HG03103 (cell line): ENCODE results near the gene SHQ1.
A peak's percentile ranks its signal among the peaks of the same experiment; 100 is the strongest.
"Not testable (repeated sequence)": the region's sequence is repeated elsewhere in the genome, so short reads cannot be mapped to it uniquely, and the experiment has no call there.

Experiments
- ATAC-seq: cut with Tn5 transposase; IDR thresholded peaks from one replicate; pipeline ENCODE4 v1.9.1; 2021; ENCODE audit warnings: low read depth; ENCODE audit not compliant: unreplicated experiment

The SHQ1 gene

GRCh38 chr3:72803573-72803972 is 44.7 kb downstream of the SHQ1 start:
- ATAC-seq: no peak

- ATAC-seq: no peak
Observed at GRCh38 chr3:72802001-72802400, 46.2 kb downstream of the SHQ1 start.

GRCh38 chr3:72800869-72801268 is 47.4 kb downstream of the SHQ1 start:
- no peak for ATAC-seq

- no peak for ATAC-seq
Observed at GRCh38 chr3:72798552-72799195, 49.6 kb downstream of the SHQ1 start.

- ATAC-seq: no peak
Observed at GRCh38 chr3:72797773-72798543, 50.3 kb downstream of the SHQ1 start.

- ATAC-seq: no peak
Observed at GRCh38 chr3:72794079-72794478, 54.2 kb downstream of the SHQ1 start.

GRCh38 chr3:72791161-72791560 is 57.1 kb downstream of the SHQ1 start:
- ATAC-seq: no peak

- no peak for ATAC-seq
Observed at GRCh38 chr3:72789786-72790185, 58.5 kb downstream of the SHQ1 start.

- ATAC-seq: not testable (repeated sequence)
Observed at GRCh38 chr3:72788232-72788631, 60.0 kb downstream of the SHQ1 start.

- ATAC-seq: no peak
Observed at GRCh38 chr3:72786668-72787067, 61.6 kb downstream of the SHQ1 start.

GRCh38 chr3:72784226-72784625 is 64.0 kb downstream of the SHQ1 start:
- ATAC-seq: no peak

- no peak for ATAC-seq
Observed at GRCh38 chr3:72782521-72782920, 65.7 kb downstream of the SHQ1 start.

GRCh38 chr3:72769758-72770540 is 78.3 kb downstream of the SHQ1 start:
- ATAC-seq: no peak

- no peak for ATAC-seq
Observed at GRCh38 chr3:72768936-72769335, 79.3 kb downstream of the SHQ1 start.

GRCh38 chr3:72768481-72768880 is 79.8 kb downstream of the SHQ1 start:
- no peak for ATAC-seq

- no peak for ATAC-seq
Observed at GRCh38 chr3:72768006-72768441, 80.2 kb downstream of the SHQ1 start.

GRCh38 chr3:72766866-72767265 is 81.4 kb downstream of the SHQ1 start:
- no peak for ATAC-seq

GRCh38 chr3:72763751-72764440 is 84.3 kb downstream of the SHQ1 start:
- ATAC-seq: no peak

- no peak for ATAC-seq
Observed at GRCh38 chr3:72761410-72761809, 86.8 kb downstream of the SHQ1 start.

GRCh38 chr3:72760225-72760624 is 88.0 kb downstream of the SHQ1 start:
- no peak for ATAC-seq

GRCh38 chr3:72756900-72757299 is 91.3 kb downstream of the SHQ1 start:
- peak; percentile 100 for ATAC-seq
